HL-60/S4 (cell line): ENCODE results near the gene IFT25.

ENCODE experiments used
- in situ Hi-C: fragments of 300-500 bp; cut with MboI; formaldehyde crosslinking; loops from 2 replicates; pipeline ENCODE4 v1.14.3; 2022; ENCODE audit warnings: low sequenced_read_pairs

Gene IFT25

DNA sequence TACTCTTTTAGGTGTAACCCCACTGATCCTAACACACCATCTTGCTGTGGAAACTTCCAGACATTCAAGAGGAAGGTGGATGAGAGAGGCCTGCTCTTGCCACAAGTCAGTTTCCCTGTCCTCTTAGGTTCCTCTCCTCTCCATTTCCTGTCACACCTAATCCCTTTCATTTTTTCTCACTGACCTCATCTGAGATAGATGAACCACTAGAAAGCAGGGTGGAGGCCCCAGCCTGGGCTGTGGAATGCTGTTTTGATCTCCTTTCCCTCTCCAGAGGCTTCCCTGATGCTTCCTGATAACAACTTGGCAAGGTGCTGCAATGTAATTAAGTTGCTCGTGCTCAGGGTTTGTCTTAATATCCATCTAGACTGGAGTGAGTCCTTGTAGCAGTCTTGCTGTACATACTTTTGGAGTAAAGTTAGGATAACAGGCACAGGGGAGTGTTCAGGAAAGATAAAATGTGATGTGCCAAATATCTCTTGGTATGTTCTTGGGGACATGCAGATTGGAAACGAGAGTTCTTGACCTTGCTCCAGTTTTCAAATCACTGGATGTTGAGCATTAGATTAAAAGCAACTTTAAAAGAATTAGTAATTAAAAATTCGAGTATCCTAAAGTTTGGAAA lies 11.8 kb upstream of the IFT25 start:
- in situ Hi-C loops: no loop called here

DNA sequence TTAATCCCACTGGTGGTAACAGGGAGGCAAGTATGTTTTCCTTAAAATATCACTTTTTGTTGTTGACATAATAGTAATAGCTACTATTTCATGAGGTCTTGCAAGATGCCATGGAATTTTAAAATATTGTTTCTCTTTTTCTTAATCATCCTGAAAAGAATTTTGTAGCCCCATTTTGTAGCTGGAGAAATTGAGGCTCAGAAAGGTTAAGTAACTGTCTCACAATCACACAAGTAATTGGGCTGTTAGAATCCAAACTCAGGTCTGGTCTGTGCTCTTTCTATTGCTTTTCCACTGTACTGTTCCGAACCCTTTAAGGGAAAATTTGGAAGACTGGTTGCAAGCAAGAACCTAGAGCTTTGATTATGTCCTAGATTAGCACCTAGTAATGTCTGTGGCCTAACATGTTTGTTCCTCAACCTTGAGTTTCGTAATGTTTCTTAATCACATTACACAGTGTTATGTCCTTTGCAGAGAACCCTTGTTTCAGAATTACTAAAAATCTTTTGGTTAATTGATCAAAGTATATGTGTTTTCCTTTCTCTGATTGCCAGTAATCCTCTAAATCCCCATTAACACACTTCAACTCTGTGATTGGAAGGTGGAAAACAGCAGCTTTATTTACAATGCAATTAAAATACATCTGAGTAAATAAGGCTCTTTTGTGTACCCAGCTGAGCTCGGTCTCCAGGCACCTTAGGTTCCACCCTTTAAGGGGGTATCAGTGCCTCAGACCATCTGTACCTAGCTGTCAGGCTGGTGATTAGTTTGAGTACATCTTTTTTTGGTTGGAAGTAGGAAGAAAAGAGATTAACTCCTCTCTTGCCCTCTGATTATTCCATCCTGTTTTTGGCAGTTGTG lies 11.0 kb upstream of the IFT25 start:
- in situ Hi-C loops: no loop called here

DNA sequence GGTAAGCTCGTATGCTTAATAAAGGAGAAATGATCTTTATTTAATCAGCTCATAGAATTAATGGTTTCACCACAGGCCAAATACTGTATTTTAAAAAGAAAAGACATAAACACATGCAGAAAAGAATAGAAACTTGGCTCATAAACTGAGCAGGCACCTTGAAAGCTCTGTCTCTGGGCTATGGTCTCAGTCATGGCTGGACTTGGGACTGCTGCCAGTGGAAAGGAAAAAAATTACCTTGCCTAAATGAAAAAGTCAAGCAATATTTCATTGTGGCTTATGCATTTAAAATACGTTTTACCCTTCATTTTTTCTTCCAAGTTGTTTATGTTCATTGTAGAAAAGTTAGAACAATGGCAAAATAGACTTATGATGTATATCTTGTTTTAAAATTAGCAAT lies 8.6 kb upstream of the IFT25 start:
- in situ Hi-C loops: loop anchor here (5.0 kb wide), 1 partner anchor 92 kb away; no protein-coding TSS in a partner anchor

DNA sequence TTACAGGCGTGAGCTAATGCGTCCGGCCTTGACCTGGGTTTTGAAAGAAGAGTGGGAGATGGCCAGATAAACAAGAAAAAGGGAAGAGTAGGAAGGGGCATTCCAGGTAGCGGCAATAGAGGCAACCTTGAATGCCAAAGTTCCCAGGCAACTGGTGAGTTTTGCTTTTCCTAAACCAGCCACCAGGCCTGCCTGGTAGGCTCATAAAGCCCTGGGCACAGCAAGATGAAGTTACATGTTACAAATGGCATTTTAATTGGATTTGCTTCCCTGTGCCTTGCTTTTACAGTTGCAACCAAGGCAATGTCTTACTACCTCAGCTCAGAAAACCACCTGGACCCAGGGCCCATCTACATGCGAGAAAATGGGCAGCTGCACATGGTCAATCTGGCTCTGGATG lies 6.2 kb upstream of the IFT25 start:
- in situ Hi-C loops: loop anchor here (5.0 kb wide), 1 partner anchor 89 kb away; no protein-coding TSS in a partner anchor

DNA sequence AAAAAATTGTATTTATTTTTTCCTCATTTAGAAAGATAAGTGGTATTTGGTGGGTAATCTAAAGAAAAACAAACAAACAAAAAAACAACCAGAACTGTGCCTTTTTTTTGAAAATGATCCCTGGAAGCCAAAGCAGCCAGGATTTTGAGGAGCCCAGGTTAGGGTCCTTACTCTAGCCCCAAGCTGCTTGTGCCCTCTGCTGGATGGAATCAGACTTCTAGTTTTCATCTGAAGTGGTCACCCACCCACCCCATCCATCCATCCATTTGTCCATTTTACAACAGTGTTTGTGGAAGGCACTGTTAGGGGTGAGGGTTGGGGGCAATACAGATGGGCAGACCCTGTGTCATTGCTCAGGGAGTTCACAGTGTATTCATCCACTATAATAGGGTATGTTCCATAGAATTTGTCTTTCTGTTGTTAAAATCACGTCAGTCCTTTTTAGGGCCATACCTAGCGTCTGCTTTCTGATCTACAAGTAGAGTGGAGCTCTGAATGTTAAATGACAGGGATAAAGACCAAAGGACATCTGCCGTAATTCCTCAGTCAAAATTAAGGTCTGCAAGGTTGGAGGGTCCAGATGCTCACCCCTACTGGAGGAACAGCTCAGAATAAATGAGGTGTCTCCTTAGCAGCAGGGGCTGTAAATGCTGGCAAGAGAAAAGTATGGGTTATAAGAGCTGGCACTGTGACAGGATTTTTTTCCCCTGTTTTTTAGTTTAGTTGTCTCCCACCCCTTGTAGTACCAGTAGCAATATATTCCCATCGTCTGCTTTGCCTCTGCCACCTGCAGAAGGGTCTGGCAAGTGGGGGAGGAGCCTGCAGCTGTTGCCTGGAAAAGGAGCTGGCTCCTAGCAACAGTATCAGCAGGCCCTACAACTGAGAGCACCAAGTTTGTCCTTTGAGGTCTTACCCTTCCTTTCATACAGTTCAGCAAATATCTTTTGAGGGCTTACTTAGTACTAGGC lies 3.8 kb upstream of the IFT25 start:
- in situ Hi-C loops: no loop called here

DNA sequence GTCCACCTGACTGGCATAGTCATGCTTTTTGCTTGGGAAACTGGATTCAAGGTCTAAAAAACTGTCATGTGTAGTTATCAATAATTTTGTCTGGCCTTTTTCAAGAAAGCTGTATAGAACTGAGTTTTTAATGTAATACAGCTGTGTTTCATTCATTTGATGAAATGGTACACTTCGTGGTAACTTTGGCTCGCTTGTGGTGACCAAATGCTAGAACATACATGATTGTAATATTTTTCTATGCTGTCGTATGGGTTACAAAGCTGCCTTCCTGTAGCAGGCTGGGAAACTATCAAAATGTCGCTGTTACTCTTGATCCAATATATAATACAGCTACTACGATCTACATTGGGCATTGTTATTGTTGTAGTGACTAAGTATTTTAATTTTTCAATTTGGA lies 2.8 kb upstream of the IFT25 start:
- in situ Hi-C loops: no loop called here

DNA sequence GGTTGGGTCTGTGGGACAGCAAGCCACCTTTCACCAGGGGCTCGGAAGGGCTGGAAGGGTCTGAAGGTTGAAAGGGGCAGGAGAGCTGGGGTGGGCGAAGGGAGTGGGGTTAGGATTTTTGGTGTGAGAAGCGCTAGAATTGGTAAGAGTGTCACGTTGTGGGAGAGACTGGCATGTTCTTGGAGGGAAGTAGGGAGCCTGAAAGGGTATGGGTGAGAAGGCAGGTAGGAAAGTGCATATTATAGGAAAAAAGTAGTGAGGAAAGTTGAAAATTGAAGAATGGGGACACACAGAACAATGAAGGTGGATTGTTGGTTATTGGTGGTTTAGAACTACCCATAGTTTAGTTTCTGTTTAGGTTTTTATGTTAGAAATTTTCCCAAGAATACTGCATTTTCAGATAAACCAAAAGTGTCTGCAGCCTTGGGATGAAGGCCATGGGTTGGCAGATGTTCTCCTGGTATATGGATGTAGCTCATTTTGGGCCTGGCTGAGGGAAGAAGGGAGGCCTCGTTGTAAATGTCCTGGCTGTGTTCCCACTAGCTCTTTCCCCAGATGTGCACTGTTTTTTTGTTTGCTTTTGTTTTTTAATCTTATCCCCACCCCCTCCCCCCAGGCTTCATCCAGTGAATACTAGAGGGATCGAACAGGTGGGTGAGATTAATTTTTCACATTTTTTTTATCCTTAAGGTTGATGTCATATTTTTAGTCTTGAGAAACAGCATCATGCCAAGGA lies 1.8 kb upstream of the IFT25 start:
- in situ Hi-C loops: no loop called here

DNA sequence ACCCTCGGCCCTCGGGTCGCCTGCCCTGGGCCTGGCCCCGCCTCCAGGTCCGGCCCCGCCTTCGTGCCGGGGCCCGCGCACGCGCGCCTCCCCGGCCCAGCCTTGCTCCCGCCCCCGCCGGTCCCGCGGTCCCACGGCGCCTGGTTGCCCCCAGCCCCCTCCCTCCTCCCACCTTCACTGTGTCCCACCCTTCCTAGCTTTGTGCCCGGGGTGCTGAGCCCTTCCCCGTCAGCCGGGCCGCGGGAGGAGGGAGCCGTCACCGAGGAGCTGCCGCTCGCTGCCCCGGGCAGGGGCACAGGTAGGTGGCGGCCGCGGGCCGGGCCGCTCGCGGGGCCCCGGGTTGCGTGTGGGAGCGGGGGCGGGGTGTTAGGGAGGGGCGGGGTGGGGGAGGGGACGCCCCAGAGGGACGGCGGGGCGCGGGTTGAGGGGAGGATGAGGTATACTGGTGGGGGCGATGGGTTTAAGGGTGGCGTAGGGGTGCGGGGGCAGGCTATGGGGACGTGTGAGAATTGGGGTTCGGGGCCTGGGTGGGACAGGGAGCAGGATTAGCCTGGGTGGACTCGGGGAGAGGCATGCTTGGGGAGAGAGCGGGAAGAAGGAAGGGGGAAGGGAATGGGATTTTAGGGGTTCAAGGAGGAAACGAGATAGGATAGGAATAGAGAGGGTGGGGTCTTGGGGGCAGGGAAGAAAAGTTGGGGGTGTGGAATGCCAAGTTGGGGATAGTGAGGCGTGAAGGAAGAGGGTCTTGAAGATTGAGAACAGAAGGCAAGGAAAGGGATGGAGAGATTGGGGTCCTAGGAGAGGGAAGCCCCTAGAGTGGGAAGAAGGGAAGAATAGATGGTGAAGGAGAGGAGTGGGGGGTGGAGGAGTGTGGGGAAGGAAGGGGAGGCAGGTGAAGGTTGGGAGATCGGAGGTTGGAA lies 1.0 kb upstream of the IFT25 start, which contains the start of gene LRRC42:
TSS of gene LRRC42 (plus strand) at position 99 of the 920 bp plus-strand sequence. CDS start 5,650 bp downstream, outside the sequence.
- in situ Hi-C loops: no loop called here

DNA sequence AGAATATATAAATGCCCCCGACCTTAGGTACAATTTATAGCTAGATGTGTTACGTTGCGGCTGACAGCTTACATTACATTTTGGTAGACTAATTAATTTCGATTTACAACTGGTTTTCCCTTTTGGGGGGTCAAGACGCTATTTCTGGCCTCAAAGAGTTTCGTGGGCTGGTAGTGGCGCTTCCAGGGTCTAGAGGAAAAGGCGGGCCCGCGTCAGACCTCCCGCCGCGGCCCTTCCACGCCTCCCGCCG lies 391 bp downstream of the IFT25 start:
- in situ Hi-C loops: no loop called here

DNA sequence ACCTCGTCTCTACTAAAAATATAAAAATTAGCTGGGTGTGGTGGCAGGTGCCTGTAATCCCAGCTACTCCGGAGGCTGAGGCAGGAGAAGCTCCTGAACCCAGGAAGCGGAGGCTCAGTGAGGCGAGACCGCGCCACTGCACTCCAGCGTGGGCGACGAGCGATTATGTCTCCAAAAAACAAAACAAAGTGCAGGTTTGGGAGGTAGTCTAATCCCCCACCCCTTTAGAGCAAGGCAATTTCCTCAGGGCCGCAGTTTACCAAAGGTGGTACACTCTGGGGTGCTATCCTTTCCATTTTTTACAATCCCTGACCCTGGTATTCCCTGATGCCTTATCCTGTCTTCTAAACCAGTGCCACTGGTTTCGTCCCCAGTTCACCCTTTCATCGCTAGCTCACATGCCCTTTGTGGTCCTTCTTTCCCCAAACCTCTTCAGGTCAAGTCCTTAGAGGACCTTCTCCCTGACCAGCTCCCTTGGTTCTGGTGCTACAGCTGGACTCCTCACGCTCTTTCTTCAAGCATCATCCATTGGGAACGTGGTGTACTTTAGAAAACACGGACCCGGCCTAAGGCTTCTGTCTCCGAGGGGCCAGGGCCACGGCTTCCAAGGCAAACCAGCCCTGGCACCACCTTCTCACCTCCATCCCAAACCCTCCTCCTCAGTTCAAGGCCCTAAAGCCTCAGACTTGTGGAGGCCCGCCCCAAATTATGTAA lies 873 bp downstream of the IFT25 start:
- in situ Hi-C loops: no loop called here

DNA sequence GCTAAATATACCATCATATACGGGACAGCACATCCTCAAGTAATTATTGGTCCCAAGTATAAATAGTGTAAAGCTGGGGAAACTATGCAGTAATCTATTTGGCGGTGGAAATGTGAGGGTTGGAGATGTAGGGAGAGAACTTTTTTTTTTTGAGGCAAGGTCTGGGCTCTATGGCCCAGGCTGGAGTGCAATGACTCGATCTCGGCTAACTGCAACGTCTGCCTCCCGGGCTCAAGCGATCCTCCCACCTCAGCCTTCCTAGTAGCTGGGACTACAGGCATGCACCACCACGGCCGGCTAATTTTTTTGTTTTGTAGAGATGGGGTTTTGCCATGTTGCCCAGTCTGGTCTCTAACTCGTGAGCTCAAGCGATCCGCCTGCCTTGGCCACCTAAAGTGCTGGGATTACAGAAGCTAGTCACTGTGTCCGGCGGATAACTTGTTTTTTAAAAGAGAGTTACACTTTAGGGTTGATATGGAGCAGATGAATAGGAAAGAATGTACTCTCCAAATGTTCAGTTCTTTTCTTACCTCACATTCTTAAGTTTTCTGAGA lies 1.9 kb downstream of the IFT25 start:
- in situ Hi-C loops: no loop called here

DNA sequence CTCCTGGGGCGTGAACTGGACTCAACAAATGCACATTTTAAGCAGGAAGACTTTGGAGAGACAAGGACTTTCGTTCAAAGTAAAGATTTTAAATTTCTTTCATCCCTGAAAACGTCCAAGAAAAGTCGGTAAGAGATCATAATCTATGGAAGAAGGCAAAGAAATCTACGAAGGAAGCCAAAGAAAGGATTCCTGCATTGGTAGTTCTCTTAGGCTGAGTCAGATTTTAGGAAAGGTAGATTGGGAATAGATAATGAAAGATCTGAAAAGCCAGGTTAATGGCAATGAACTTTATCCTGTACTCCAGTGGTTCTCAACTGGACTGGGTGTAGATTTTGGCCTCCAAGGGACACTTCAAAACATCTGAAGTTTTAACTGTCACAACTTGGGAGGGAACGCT lies 2.4 kb downstream of the IFT25 start:
- in situ Hi-C loops: no loop called here

DNA sequence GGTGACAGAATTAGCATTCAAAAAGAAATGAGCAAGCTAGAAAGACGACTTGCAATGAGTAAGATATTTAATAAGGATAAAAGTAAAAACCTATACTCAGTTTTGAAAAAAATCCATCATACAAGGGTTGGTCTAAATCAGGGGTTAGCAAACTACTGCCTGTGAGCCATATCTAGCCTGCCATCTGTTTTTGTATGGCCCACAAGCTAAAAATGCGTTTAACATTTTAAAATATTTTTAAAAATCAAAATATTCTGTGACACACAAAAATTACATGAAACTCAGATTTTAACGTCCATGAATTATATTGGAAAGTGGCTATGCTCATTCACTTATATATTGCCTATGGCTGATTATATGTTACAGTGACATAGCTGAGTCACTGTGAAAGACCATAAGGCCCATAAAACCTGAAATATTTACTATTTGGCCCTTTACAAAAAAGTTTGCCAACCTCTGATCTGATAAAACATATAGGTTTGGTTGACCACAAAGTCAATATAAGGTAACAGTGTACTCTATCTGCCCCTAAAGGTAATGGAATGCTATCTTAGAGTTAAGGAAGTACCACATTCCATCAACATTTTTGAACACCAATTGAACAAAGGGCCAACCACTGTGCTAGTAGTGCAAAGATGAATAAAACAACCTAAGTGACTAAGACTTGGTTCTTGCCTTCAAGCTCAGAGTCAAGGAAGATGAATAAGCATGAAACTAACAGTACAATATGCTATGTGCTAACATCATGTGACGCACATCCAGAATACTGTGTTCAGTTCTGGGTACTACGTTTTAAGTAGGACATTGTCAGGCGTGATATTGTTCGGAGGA lies 3.2 kb downstream of the IFT25 start:
- in situ Hi-C loops: no loop called here

DNA sequence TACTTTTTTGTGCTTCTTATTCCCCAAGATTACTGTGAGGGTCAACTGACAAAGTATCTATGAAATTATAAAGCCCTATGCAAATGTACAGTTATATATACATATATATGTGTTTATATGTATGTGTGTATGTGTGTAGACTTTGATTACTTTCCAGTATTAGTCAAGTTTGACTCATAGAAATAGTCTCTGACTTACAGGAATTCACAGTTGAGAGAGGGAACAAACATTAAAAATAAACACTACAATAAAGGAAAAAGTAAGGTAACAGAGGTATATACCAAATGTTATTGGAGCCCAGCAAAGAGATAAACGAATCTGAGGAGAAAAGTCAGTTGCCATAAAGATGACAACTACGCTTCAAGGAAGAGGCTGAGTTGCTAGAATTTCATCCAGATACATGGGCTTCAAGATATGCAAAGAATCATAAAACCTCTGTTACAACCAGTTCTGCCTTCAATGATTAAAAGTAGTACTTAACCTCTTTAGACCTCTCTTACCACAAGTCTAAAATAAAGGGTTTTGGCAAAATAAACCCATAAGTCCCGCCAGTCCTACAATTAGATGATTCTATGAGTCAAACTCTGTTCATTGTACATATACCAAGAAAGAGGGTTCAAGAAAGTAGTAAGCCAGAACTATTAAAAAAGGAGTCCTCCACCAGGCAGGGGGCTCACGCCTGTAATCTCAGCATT lies 7.2 kb downstream of the IFT25 start:
- in situ Hi-C loops: no loop called here

DNA sequence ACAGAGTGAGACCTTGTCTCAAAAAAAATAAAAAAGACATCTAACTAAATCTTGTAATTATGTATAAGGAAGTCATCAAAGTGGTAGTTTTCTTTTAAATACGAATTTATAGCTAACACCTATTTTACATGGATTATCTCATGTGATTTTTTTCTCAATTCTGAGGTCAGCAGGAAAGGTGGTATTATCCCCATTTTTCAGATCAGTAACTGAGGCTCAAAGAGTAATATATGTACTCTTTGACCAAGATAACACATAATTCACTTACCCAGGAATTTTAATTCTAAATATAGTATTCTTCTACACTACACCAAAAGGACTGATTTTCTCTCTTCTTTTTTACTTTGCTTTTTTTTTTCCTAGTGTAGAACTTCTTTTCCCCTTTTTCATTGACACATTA lies 9.1 kb downstream of the IFT25 start:
- in situ Hi-C loops: no loop called here

DNA sequence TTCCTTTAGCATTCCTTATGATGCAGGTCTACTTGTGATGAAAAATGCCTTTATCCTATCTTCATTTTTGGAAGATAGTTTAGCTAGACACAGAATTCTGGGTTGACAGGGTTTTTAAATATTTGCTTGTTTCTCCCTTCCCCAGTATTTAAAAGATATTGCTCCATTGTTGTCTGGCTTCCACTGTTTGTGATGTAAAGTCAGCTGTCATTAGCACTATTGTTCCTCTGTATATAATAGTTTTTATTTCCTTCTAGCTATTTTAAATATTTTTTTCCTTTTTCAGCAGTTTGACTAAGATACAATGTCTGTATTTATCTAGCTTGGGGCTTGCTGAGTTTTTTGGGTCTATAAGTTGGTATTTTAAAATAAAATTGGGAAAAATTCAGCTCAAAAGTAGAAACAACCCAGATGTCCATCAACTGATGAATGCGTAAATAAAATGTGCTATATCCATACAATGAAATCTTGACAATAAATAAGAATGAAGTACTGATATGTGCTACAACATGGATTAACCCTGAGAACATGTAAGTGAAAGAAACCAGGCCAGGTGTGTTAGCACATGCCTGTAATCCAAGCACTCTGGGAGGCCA lies 11.2 kb downstream of the IFT25 start:
- in situ Hi-C loops: no loop called here

DNA sequence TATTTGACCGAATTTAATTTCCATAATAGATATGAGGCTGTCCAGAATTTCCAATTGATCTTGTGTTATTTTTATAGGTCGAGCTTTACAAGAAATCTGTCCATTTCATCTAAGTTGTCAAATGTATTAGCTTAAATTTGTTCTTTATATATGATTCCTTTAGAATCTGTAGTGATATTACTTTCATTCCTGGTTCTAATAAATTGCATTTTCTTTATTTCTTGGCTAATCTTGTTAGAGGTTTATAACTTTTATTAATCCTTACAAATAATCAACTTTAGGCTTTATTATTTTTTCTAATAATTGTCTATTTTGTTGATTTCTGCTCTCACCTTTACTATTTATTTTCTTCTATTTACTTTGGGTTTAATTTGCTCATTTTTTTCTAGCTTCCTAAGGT lies 14.0 kb downstream of the IFT25 start:
- in situ Hi-C loops: no loop called here
